Stimulated activated CD4-positive, alpha-beta T cell treated with anti-CD3 and anti-CD28 coated beads, Interleukin-12 subunit alpha, Interleukin-12 subunit beta, amount 100 ng/mL, for 48 hours (primary cell): ENCODE measurements around the gene FBXO3.
A peak's percentile ranks its signal among the peaks of the same experiment; 100 is the strongest.
"Not testable (repeated sequence)": the region's sequence is repeated elsewhere in the genome, so short reads cannot be mapped to it uniquely, and the experiment has no call there.

Source experiments
- DNase-seq, 3 donors: peaks; one replicate each; pipeline ENCODE4 v3.0.0-alpha.2; 2020; ENCODE audit warnings: low read depth in 2 of 3, low spot score in 1 of 3

FBXO3 gene

GRCh38 chr11:33730716-33731115 is 43.6 kb downstream of the FBXO3 start:
- no peak for DNase-seq

- DNase-seq = not testable (repeated sequence)
These were observed 45.2 kb downstream of the FBXO3 start for GRCh38 chr11:33729072-33729664.

- DNase-seq = not testable (repeated sequence)
These were observed 46.8 kb downstream of the FBXO3 start for GRCh38 chr11:33727539-33727938.

- no peak for DNase-seq
These were observed 48.8 kb downstream of the FBXO3 start for GRCh38 chr11:33725496-33725895.

- DNase-seq = no peak
These were observed 49.7 kb downstream of the FBXO3 start for GRCh38 chr11:33724644-33725035.

GRCh38 chr11:33723238-33723881 is 51.0 kb downstream of the FBXO3 start:
- DNase-seq = no peak

- peak in 2 of 3 donors; percentile 61 to 62 for DNase-seq
These were observed 51.6 kb downstream of the FBXO3 start for GRCh38 chr11:33722590-33723234.

- DNase-seq = no peak
These were observed 52.3 kb downstream of the FBXO3 start for GRCh38 chr11:33721984-33722383.

- DNase-seq = no peak
These were observed 52.9 kb downstream of the FBXO3 start for GRCh38 chr11:33721426-33721825.

GRCh38 chr11:33719587-33719986 is 54.7 kb downstream of the FBXO3 start:
- DNase-seq = no peak

GRCh38 chr11:33718440-33718839 is 55.9 kb downstream of the FBXO3 start:
- DNase-seq = no peak

GRCh38 chr11:33716243-33716642 is 58.1 kb downstream of the FBXO3 start:
- no peak for DNase-seq

- no peak for DNase-seq
These were observed 60.4 kb downstream of the FBXO3 start for GRCh38 chr11:33713856-33714398.

- DNase-seq = no peak
These were observed 61.0 kb downstream of the FBXO3 start for GRCh38 chr11:33713151-33713855.

- DNase-seq = no peak
These were observed 61.9 kb downstream of the FBXO3 start for GRCh38 chr11:33712436-33712835.

- DNase-seq = no peak
These were observed 64.9 kb downstream of the FBXO3 start for GRCh38 chr11:33709466-33709865.

- DNase-seq = no peak
These were observed 65.3 kb downstream of the FBXO3 start for GRCh38 chr11:33708985-33709384.

- DNase-seq = not testable (repeated sequence)
These were observed 66.5 kb downstream of the FBXO3 start for GRCh38 chr11:33707831-33708230.

GRCh38 chr11:33706966-33707365 is 67.4 kb downstream of the FBXO3 start:
- no peak for DNase-seq

- no peak for DNase-seq
These were observed 67.8 kb downstream of the FBXO3 start for GRCh38 chr11:33706546-33706945.

GRCh38 chr11:33704240-33705002 is 69.9 kb downstream of the FBXO3 start:
- no peak for DNase-seq
